ENCODE results near the gene VPS52.
"Not testable (repeated sequence)": the region's sequence is repeated elsewhere in the genome, so short reads cannot be mapped to it uniquely, and the experiment has no call there.

VPS52 gene

DNA sequence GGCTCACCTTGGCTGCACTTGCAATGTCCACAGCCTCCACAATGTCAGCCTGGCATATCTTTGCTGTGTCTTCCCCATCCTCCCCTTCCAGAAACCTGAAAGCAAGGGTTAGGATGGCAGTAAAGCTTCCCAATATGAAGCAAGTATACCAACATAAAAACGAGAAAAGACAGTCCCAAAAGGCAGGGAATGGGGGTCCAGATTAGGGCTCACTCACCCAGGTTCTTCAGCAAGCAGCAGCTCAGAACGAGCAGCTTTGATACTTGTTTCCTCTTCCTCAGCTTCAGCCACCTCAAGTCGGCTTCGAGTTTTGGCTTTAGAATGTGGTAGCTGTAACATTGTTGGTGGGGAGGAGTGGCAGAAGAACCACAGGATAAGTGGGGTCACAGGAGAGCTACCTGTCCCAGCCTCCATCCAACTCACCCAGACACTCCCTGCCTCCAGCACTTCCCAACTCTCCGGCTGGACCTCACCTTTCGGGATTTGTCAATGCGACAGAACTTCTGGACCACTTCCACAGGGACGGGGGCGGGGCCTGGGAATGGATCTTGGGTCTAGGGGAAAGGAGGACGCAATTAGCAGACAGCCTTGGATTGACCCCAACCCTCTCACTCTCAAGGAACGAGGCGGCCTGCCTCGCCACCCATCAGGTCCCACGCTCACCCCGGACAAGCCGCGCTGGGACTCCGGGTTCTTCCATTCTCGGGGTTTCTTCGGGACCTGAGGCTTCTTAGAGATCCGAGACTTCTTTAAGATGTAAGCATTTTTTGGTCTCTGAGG lies 16.7 kb upstream of the VPS52 start:
- TF ChIP-seq, protein P1, sequence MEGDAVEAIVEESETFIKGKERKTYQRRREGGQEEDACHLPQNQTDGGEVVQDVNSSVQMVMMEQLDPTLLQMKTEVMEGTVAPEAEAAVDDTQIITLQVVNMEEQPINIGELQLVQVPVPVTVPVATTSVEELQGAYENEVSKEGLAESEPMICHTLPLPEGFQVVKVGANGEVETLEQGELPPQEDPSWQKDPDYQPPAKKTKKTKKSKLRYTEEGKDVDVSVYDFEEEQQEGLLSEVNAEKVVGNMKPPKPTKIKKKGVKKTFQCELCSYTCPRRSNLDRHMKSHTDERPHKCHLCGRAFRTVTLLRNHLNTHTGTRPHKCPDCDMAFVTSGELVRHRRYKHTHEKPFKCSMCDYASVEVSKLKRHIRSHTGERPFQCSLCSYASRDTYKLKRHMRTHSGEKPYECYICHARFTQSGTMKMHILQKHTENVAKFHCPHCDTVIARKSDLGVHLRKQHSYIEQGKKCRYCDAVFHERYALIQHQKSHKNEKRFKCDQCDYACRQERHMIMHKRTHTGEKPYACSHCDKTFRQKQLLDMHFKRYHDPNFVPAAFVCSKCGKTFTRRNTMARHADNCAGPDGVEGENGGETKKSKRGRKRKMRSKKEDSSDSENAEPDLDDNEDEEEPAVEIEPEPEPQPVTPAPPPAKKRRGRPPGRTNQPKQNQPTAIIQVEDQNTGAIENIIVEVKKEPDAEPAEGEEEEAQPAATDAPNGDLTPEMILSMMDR (IDR thresholded peaks at IDR 0.05; ENCODE audit: borderline replicate concordance, insufficient read depth, low read depth, low read length): no peak
- peak overlapping the region; percentile 64 for H3K4me3 ChIP-seq (ENCODE audit: low read depth, low read length)

DNA sequence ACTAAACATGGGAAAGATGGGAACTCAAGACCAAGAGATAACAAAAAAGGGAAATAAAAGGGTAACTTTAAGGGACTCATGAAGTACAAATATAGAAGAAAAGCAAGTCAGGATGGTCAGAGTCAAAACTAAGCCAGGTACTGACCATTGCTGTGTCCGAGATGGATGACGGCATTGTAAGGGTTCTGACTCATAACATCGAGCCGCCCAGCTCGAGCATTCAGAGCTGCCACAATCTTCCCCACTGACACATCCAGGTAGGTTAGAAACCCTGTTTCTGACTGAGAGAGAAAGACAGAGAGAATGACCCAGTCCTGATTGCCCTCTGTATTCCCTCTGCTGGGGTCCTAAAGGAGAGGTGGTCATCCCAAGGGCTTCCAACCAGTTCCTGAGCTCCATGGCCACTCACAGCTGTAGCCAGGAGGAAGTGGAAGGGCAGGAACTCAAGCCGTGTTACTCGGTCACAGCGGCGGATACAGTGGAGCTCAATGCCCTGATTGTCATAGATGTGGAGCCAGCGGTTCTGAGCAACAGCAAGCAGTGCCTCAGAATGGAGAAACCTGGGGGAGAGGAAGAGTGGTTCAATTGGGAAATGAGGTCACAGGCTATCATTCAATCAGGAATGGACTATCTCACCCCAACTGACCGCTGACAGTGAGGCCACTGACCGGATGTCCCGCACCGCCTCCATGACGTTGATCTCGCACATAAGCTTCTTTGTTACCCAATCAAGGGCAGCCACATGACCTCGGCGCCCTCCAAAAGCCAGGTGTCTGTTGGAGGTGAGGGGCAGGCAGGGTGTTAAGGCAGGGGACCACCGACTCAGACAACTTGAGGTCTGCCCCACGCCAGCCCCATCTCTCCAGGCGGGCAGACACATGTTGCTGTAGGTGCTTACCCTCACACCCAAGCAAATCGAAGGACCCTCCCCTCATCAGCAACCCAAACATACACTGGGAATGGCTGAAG lies 15.6 kb upstream of the VPS52 start:
- H3K4me3 ChIP-seq (ENCODE audit: low read depth, low read length): no peak overlapping the region
- TF ChIP-seq, protein P1 (IDR thresholded peaks at IDR 0.05; ENCODE audit: borderline replicate concordance, insufficient read depth, low read depth, low read length): no peak

DNA sequence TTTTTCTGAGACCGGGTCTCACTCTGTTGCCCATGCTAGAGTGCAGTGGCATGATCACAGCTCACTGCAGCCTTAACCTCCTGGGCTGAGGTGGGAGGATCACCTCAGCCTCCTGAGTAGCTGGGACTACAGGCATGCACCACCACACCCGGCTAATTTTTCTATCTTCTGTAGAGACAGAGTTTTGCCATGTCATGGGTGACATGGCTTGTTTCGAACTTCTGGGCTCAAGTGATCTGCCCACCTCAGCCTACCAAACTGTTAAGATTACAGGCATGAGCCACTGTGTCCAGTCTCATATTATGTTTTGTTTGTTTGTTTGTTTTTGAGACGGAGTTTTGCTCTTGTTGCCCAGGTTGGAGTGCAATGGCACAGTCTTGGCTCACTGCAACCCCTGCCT lies 13.5 kb upstream of the VPS52 start:
- not testable (repeated sequence) for H3K4me3 ChIP-seq (ENCODE audit: low read depth, low read length)

DNA sequence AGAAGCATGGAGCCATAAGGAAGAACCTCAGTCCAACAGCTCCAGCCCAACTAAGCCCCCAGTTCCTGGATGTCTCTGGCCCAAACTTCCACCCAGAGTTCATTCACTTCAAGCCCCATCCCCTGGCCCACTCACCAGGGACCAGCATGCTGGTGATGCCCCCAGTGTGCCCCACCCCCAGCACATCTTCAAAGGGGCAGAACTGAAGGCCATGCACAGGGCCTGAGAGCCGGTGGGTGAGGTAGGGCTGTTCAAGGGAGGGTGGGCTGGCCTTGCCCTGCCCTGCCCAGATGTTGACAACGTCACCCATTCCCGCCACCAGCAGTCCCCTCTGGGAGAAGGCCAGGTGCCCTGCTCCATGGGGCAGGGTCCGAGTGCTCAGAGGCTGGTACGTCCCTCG lies 8.9 kb upstream of the VPS52 start:
- TF ChIP-seq, protein P1 (IDR thresholded peaks at IDR 0.05; ENCODE audit: borderline replicate concordance, insufficient read depth, low read depth, low read length): no peak

DNA sequence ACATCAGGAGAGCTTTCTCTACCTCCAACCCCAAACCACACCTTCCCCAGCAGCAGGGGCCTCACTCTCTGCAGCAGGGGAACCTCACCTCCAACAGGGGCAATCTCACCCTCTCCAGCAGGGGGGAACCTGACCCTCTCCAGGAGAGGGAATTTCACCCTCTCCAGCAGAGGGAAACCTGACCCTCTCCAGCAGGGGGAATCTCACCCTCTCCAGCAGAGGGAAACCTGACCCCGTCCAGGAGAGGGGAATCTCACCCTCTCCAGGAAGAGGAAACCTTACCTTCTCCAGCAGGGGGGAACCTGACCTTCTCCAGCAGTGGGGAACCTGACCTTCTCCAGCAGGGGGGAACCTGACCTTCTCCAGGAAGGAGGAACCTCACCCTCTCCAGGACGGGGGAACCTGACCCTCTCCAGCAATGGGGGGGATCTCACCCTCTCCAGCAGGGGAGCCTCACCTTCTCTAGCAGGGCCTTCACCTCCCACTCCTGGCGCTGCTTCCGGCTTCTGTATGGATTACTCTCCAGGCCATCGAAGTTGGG lies 8.4 kb upstream of the VPS52 start:
- TF ChIP-seq, protein P1 (IDR thresholded peaks at IDR 0.05; ENCODE audit: borderline replicate concordance, insufficient read depth, low read depth, low read length): peak; percentile 48; the same call in 1 of the 2 replicates
- H3K4me3 ChIP-seq (ENCODE audit: low read depth, low read length): no peak overlapping the region

More for the DNA sequence above, 8.9 kb upstream of the VPS52 start:
- H3K4me3 ChIP-seq (ENCODE audit: low read depth, low read length): no peak overlapping the region

DNA sequence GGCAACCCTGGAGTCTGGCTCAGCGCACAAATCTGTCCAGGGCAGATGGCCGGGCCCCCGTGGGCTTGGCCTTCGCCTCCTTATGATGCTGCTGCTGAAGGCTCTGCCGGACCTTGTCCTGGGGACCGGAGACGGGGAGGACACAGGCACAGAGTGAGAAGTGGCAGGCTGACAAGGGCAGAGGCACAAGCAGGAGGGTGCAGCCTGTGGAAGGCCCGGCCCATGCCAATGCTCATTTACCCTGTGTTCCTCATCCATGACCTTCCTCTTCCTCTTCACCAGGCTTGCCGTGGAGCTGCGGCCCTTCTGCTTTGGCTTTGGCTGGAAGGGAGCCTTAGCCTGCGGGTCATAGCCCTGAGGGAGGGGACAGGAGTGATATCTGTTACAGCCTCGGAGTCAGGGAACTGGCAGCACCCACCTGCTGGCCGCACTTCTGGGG lies 7.6 kb upstream of the VPS52 start:
- TF ChIP-seq, protein P1 (IDR thresholded peaks at IDR 0.05; ENCODE audit: borderline replicate concordance, insufficient read depth, low read depth, low read length): no peak

DNA sequence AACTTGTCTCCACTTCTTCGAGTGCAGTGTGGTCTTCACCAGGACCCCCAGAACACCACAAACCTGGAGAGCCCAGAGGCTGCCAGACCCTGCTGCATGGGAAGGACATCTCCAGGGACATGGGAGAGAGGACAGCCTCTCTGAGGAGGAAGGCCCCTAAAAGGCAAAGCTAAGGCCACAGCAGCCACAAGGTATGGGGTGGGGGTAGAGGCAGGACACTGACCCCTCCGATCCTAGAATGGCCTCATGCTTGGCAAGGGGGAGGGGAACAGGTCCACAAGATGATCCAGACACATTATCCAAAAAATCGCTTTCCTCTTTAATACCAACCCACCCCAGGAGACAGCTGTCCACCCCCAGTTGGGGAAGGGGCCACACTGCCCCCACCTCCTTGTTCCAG lies 7.1 kb upstream of the VPS52 start:
- TF ChIP-seq, protein P1 (IDR thresholded peaks at IDR 0.05; ENCODE audit: borderline replicate concordance, insufficient read depth, low read depth, low read length): no peak
- H3K4me3 ChIP-seq (ENCODE audit: low read depth, low read length): no peak overlapping the region

More for the DNA sequence above, 7.6 kb upstream of the VPS52 start:
- no peak overlapping the region for H3K4me3 ChIP-seq (ENCODE audit: low read depth, low read length)

All from GM12875 (cell line).